Measurements from ENCODE around the gene XYLT1.

XYLT1 gene

DNA sequence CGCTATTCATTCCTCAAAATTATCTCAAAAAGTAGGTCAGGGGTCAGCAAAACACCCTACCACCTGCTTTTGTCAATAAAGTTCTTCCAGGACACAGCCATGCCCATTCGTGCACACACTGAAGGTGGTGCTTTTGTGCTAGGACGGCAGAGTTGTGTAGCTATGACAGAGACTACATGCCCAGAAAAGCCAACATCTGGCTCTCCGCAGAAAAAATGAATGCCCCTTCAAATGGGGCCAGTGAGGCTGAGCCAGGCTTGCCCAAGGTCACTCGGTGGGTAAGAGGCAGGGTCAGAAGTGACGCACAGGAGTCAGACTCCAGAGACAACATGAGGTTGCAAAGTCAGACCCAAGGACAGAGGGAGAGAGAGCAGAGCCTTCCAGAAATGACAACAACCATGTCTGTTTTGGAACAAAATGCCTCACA, 200.1 kb downstream of the XYLT1 start:
- DNase-seq (ENCODE audit: extremely low read depth, low read depth) = no peak
- no peak overlapping the region for H3K4me3 ChIP-seq (replicated peaks; ENCODE audit: low read depth, low read length)
- TF ChIP-seq, protein P1, sequence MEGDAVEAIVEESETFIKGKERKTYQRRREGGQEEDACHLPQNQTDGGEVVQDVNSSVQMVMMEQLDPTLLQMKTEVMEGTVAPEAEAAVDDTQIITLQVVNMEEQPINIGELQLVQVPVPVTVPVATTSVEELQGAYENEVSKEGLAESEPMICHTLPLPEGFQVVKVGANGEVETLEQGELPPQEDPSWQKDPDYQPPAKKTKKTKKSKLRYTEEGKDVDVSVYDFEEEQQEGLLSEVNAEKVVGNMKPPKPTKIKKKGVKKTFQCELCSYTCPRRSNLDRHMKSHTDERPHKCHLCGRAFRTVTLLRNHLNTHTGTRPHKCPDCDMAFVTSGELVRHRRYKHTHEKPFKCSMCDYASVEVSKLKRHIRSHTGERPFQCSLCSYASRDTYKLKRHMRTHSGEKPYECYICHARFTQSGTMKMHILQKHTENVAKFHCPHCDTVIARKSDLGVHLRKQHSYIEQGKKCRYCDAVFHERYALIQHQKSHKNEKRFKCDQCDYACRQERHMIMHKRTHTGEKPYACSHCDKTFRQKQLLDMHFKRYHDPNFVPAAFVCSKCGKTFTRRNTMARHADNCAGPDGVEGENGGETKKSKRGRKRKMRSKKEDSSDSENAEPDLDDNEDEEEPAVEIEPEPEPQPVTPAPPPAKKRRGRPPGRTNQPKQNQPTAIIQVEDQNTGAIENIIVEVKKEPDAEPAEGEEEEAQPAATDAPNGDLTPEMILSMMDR (IDR thresholded peaks at IDR 0.05; ENCODE audit: low read depth, low read length, missing control alignments) = no peak

DNA sequence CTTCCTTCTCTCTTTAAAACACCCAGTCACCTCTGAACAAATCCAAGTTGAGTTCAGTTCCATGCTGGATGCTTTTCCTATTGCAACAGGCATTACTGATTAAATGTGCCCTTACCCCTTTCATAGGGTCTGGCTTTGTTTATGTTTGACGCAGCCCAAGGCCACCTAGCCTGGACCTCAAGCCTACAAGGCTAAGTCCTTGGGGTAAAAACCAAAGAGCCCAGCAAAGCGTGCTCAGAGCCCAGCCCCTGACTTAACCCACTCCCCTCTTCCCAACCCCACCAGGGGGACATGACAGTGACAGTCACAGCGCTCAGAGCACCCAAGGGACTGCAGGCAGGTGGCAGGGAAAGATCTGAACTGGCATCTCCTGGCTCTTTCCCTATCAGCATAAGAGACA, 200.6 kb downstream of the XYLT1 start:
- TF ChIP-seq, protein P1 (IDR thresholded peaks at IDR 0.05; ENCODE audit: low read depth, low read length, missing control alignments) = no peak
- DNase-seq (ENCODE audit: extremely low read depth, low read depth) = no peak
- no peak overlapping the region for H3K4me3 ChIP-seq (replicated peaks; ENCODE audit: low read depth, low read length)

DNA sequence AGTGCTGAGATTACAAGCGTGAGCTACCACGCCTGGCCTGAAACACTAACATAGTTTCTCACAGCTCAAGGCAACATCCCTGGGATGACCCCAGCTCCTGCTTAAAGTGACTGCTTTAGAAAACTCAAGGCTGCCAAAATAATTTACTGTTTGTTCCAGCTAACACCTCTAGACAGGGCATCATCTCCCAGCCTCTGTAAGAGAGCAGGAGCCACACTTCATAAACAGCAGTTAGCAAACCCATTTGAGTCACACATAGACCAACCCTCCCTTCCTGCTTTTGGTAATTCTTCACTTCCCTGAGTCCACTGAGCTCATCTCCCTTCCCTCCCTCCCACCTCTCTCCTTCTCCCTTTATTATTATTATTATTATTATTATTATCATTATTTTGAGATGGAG, 201.3 kb downstream of the XYLT1 start:
- TF ChIP-seq, protein P1 (IDR thresholded peaks at IDR 0.05; ENCODE audit: low read depth, low read length, missing control alignments) = no peak
- no peak for DNase-seq (ENCODE audit: extremely low read depth, low read depth)
- no peak overlapping the region for H3K4me3 ChIP-seq (replicated peaks; ENCODE audit: low read depth, low read length)

DNA sequence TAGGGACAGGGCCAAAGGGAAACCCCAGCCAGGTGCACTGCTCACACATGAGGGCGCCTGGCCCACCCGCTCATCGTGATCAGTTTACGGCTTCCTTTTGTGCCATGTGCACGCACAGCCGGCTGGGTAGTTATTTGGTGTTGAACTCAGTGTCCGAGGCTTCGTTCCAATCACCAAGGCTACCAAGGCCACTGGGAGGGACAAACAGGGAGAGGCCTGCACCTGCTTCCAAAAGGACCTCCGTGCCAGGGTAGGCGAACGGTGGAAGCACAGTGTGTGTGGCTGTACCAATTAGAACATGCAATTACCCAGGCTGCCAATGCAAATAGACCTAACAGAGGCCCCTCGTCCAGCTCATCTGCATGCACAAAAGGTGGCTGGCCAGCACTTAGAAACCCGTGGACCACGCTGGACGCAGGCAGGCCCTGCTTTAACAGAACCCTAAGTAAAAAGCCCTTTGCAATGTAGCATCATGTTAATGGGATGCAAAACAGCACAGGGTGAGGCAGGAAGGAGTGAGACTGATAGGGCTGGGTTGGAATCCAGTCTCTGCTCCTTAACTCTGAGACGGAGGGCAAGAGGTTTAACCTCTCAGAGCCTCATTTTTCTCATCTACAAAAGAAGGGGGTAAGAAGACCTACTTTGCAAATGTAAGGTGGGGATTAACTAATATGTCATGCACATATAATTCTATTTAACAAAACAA, 204.0 kb downstream of the XYLT1 start:
- DNase-seq (ENCODE audit: extremely low read depth, low read depth) = no peak
- TF ChIP-seq, protein P1 (IDR thresholded peaks at IDR 0.05; ENCODE audit: low read depth, low read length, missing control alignments) = no peak
- no peak overlapping the region for H3K4me3 ChIP-seq (replicated peaks; ENCODE audit: low read depth, low read length)

DNA sequence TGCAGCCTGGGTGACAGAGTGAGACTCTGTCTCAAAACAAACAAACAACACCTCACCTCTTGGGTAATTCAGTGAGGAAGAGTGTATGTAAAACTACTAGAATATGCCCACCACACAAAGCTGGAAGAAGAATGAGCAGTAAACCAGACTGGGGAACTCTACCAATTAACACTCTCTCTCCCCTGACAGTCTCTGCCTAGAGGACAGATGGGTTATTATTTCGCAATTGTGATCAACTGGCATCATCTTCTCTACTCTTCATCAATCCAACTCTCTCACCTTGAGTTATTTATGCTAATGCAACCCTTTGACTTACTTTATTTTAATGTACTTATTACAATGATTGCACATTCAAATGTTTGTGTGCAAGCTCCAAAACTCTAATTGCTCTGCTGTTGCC, 205.6 kb downstream of the XYLT1 start:
- no peak for DNase-seq (ENCODE audit: extremely low read depth, low read depth)
- TF ChIP-seq, protein P1 (IDR thresholded peaks at IDR 0.05; ENCODE audit: low read depth, low read length, missing control alignments) = no peak

DNA sequence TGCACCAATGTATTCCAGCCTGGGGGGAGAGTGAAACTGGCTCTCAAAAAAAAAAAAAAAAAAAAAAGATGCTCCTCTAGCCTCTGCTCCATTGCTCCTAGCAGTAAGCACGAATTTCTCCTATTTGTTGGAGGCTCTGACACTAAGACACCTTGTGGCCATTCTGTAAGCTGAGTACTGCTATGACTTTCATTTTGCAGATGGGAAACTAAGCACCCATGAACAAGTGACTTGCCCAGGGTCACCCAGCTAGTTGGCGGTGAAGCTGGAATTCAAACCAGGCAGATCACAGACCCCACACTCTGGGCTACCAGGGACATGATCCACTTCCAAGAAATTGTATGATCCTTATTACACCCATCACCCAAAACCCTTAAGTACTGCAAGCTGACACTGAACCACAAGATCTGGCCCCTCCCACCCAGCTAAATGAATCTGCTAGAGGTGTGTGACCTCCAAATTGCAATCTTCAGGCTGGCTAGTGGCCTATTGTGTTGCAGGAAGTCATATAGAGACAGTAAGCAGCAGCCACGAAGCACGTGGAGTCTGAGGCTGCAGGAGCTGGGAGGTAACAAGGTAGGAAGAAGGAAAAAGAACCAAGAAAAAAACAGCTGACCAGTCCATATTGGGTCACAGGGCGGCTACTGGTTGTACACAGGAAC, 209.4 kb downstream of the XYLT1 start:
- TF ChIP-seq, protein P1 (IDR thresholded peaks at IDR 0.05; ENCODE audit: low read depth, low read length, missing control alignments) = no peak
- no peak for DNase-seq (ENCODE audit: extremely low read depth, low read depth)
- H3K4me3 ChIP-seq (replicated peaks; ENCODE audit: low read depth, low read length) = no peak overlapping the region

More for the DNA sequence above, 205.6 kb downstream of the XYLT1 start:
- H3K4me3 ChIP-seq (replicated peaks; ENCODE audit: low read depth, low read length) = no peak overlapping the region
